GM18517 (cell line): Measurements from ENCODE around the gene BEND7.
"Not testable (repeated sequence)": the region's sequence is repeated elsewhere in the genome, so short reads cannot be mapped to it uniquely, and the experiment has no call there.

Experiments
- ATAC-seq: cut with Tn5 transposase; IDR thresholded peaks from one replicate; pipeline ENCODE4 v1.9.1; 2021; ENCODE audit warnings: mild to moderate bottlenecking, moderate library complexity; ENCODE audit not compliant: unreplicated experiment

Gene BEND7, protein sequence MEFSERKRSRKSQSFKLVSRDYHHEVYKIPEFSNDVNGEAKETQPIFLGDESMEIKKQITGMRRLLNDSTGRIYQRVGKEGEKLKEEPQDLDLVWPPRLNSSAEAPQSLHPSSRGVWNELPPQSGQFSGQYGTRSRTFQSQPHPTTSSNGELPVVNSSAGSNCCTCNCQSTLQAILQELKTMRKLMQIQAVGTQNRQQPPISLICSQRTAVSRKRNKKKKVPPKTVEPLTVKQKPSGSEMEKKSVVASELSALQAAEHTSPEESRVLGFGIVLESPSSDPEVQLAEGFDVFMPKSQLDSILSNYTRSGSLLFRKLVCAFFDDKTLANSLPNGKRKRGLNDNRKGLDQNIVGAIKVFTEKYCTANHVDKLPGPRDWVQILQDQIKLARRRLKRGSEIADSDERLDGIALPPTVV

DNA sequence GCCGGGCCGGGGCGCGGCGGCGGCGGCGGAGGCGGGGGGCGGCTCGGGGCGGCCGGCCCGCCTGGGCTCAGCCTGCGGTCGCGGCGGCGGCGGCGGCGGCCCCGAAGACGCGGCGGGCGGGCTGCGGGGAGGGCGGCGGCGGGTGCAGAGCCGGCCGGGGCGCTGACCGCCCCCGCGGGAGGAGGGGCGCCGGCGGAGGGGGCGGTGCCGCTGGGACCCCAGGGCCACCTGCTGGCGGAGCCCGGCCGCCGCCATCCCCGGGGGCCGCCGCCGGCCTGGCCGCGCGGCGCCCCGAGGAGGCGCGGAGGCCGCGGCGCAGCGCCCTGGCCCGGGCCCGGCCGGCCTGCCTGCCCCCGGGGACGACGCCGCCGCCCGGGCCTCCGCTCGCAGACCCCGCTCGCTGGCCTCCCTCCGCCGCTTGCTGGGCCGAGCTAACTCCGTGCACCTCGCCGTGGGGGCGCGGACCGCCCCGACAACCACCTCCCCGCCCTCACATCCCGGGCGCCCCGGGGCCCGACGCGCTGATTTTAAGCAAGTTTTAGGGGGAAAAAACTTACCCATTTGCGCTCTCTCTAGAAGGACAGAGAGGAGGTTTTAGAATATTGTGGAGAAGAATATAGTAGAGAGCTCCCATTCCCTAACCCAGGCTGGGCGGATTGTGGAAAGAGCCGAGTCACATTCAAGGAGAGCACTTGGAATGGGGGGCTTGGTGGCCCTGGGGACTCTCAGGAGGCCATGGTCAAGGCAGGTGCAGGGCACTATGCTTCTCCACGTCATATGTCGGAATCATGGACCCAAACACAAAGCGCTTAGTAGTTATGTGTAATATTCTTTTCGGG, at the start of gene BEND7:
BEND7 (minus strand) TSS at position 140 of the 839 bp plus-strand sequence. CDS start 481 bp downstream, outside the sequence.
- ATAC-seq, result no peak

DNA sequence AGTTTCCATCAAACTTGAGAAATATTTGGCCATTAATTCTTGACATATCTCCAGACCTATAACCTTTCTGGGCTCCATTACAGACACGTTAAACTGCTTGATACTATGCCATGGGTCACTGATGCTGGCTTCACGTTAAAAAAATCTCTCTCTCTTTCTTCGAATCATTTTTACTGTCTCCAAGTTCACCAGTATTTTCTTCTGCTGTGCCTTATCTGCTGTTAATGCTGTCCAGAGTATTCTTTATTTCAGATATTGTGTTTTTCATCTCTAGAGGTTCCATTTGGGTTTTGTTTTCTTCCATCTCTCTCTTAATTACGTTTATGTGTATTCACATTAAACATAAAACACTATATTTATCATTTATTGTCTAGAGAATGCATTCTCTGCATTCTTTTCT, 45.1 kb upstream of the BEND7 start:
- ATAC-seq, result no peak

- ATAC-seq, result no peak
Observed at GRCh38 chr10:13571541-13571940, 42.7 kb upstream of the BEND7 start.

GRCh38 chr10:13567030-13567429, 38.2 kb upstream of the BEND7 start:
- ATAC-seq, result no peak

DNA sequence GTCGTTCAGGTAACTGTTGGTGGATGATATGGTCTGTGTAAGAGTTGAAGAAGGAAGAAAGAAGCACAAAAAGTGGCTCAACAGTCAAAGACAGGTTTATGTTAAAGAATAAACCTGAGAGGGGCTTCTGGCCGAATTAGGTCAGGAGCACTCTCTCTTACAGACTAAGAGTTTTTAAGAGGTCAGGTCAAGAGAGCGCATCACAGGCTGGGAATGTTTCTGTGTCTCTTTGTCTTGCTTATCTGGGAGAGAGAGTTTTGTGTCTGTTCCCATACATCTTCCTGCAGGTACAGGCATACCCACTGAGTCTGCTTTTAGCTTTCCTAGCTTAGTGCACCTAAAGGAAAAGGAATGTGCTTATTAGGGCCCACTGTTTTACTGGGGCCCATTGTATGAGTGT, 35.8 kb upstream of the BEND7 start:
- no peak for ATAC-seq

DNA sequence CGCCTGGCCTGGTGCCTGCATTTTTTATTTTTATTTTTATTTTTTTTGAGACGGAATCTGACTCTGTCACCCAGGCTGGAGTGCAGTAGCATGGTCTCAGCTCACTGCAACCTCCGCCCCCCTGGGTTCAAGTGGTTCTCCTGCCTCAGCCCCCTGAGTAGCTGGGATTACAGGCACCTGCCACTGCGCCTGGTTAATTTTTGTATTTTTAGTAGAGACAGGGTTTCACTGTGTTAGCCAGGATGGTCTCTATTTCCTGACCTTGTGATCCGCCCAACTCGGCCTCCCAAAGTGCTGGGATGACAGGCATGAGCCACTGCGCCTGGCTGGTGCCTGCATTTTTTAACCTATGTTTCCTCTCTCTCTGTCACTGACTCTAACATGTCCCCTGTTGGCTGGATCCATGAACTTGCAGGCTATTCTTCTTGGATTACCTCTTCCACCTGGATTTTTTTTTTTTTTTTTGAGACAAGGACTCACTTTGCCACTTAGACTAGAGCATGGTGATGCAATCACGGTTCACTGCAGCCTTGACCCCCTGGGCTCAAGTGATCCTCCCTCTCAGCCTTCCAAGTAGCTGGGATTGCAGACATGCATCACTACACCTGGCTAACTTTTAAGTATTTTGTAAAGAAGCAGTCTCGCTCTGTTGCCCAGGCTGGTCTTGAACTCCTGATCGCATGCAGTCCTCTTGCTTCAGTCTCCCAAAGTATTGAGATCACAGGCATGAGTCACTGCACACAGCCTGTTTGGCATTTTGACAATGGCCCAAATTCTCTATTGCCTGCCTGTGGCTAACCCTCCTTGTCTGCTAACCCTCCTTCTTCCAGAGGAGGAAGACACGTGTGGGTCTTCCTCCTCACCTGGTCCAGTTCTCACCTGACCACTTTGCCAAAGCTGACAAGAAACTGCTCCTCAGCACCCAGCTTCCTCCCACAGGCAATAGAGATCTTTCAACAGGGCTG, 34.9 kb upstream of the BEND7 start:
- no peak for ATAC-seq

GRCh38 chr10:13560597-13560996, 31.8 kb upstream of the BEND7 start:
- ATAC-seq, result no peak

DNA sequence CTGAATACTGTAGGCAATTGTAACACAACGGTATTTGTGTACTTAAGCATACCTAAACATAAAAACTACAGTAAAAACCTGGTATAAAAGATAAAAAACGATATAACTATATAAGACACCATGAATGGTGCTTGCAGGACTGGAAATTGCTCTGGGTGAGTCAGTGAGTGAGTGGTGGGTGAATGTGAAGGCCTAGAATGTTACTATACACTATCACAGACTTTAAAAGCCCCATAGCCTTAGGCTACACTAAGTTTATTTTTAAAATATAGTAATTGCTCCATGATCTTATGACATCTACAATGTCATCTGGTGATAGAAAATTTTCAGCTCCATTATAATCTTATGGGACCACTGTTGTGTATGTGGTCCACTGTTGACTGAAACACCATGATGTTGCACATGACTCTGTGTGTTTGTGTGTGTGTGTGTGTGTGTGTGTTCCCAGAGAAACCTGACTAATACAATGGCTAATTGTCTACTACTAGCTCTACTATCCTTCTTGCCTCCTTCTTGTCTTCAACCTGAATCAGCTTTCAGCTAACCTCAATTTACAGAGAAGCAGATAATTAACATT, 30.4 kb upstream of the BEND7 start:
- no peak for ATAC-seq

DNA sequence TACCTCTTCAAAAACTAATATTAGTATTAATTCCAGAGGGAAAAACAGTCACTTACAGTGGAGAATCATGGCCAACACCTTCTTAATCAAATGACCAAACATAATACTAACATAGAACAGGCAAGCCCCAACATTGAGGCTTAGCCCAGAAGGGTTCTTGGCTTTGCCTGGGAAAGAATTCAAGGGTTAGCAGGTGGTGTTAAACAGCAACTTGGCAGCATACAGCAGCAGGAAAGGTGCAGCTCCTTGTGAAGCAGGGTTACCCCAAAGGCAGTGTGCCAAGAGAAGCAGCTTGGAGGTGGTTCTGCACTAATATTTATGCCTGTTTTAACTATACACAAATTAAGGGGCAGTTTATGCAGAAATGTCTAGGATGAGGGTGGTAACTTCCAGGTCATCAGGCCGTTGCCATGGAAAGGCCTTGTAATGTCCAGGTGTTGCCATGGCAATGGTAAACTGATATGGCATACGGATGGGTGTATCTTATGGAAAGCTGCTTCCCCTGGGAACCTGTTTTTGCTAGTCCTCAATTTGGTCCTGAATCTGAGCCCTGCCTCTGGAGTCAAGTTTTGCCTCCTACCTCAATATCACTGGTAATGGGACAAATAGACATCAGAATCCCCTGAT, 27.2 kb upstream of the BEND7 start:
- no peak for ATAC-seq

- no peak for ATAC-seq
Observed at GRCh38 chr10:13550802-13551201, 22.0 kb upstream of the BEND7 start.

DNA sequence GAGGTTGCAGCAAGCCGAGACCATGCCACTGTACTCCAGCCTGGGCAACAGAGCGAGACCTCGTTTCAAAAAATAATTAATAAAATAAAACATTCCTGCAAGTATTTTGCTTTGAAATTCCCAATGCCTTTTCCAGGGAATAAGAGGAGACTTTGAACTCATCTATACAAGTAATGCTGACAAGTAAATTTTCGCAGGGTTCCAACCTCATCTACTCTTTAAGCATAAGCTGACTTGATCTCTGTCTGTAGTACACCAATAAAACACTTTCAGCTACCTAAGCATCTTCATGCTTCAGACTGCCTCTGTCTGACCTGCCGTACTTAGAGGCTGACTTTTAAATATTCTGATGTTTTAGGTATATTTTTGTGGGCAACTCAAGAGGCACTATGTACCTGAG, 13.7 kb upstream of the BEND7 start:
- no peak for ATAC-seq

DNA sequence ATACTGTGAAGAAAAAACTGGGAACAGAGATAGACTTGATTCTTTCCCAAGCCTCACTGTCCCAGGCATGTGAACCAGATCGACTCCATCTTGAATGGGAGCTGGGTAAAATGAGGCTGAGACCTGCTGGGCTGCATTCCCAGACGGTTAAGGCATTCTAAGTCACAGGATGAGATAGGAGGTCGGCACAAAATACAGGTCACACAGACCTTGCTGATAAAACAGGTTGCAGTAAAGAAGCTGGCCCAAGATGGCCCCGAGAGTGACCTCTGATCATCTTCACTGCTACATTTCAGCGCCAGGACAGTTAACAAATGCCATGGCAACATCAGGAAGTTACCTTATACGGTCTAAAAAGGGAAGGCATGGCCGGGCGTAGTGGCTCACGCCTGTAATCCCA, 9.2 kb upstream of the BEND7 start:
- not testable (repeated sequence) for ATAC-seq

GRCh38 chr10:13536674-13537366, 8.0 kb upstream of the BEND7 start:
- ATAC-seq, result no peak

DNA sequence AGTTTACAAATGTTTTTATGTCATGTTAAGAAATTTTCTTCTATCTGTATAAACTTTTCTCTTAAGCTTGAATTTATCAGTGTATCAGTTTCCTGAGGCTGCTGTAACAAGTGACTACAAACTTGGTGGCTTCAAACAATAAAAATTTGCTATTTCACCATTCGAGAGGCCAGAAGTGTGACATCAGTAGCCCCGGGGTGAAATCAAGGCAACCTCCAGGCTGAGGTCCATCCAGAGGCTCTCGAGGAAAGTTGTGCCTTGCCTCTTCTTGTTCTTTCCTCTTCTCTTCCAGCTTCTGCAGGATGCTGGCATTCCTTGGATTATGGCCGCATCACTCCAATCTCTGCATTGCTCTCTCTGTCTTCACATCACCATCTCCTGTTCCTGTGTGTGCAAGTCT, 6.5 kb upstream of the BEND7 start:
- no peak for ATAC-seq

DNA sequence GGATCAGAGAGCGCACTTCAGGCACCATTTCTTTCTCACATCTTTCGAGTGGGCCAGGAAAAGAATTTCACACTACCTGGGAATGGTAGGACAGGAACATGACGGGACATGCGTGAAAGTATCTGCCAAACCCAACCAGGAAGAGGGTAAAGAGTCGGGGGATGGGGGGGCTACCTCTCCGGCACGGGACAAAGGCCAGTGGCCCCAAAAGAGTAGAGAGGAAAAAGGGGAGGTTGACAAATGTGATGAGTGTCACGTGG, 830 bp upstream of the BEND7 start:
- ATAC-seq, result no peak

DNA sequence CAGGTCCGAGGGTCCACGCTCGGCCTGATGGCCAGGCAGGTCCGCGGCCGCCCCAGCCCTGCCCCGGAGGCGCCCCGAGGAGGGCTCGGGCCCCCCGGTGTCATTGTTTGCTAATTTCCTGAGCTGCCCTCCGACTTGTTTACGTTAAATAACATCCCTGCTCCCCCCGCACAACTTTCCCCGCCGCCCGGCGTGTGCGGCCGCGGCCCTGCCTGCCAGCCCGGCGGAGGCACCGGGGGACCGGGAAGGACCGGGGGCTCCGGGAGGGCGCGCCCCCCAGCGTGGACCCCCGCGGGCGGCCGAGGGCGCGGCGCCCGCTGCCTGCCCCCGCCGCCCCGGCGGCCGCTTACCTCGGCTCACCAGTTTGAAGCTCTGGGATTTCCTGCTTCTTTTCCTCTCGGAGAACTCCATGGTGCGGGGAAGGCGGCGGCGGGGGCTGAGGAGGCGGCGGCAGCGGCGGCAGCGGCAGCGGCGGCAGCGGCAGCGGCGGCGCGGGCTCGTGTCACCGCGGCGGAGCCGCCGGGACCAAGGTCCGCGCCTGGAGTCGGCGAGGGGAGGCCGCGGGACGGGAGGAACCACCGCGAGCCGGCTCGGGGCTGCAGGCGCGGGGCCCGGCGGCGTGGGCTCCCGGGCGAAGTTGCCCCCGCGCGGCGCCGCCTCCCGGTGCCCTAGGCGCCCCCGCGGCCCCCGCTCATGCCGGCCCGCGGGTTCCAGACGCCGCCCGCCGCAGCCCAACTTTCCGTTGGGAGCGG, 515 bp downstream of the BEND7 start:
- ATAC-seq, result no peak

DNA sequence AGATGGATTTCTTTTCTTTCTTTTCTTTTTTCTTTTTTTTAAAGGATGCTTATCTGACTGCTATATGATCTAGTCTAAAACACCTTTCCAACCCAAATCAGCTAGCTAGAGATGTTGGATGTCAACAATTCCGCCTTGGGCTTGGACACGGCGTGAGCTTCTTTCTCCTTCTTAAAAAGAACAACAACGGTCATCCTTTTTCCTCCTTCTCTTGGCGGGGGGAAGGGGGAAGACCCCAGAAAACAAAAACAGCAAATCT, 1.0 kb downstream of the BEND7 start:
- ATAC-seq, result no peak

- ATAC-seq, result no peak
Observed at GRCh38 chr10:13526948-13527863, 1.6 kb downstream of the BEND7 start.
